K562 (cell line): ENCODE measurements around the gene TGFBR2. TPM values are rescaled to one million over a fixed set of nuclear protein-coding genes. Genes with fewer than 3 reads are reported as not detected.

Experiments used
- ATAC-seq: fragments of 200-7000 bp; cut with Tn5 transposase; 3 replicates; pipeline ENCODE4 v1.9.1; 2020; ENCODE audit warnings: moderate library complexity
- BruUV-seq: library from RNA; stranded (reverse); fragments of 400-500 nt; replicated peaks from 2 replicates; lab custom pipeline; 2021; lab: Mats Ljungman, UMichigan
- CTCF ChIA-PET: fragments of 300-600 bp; formaldehyde crosslinking; extraction: SDS; loops from one replicate; lab custom pipeline; 2021; ENCODE audit warnings: low intra/inter-chr PET ratio; lab: Yijun Ruan, JAX
- POLR2A ChIA-PET: fragments of 300-600, 350-650 bp; sonication (Branson Sonifier 250); formaldehyde crosslinking; extraction: SDS; loops from one replicate; lab custom pipeline; 2021; ENCODE audit warnings: antibody characterized with exemption, inconsistent platforms; lab: Yijun Ruan, JAX
- DNase-seq, 4 experiments: peaks; one replicate each; pipeline versions ENCODE4 v3.0.0 to v3.0.0-alpha.2; 2011 to 2018; ENCODE audit warnings: low spot score in 3 of 4, mixed read lengths in 3 of 4; ENCODE audit errors: extremely low read depth in 1 of 4
- FAIRE-seq: peaks from 2 replicates; lab custom pipeline; 2011; peaks lifted over from hg19 to GRCh38; lab: Jason Lieb, UNC
- H2AFZ ChIP-seq: 2 replicates; pipeline ENCODE4 v1.6.0; 2011; ENCODE audit warnings: low read depth, low read length, control low read depth, inconsistent platforms
- H3K27ac ChIP-seq: fragments of 200-600 bp; 3 replicates; pipeline ENCODE4 v1.8.0; 2011; ENCODE audit warnings: low read depth, mild to moderate bottlenecking, control low read depth, inconsistent platforms, low read length, moderate library complexity, mixed read lengths; ENCODE audit errors: extremely low read depth
- H3K27me3 ChIP-seq, 2 experiments: fragments of 300-600 bp in 1 of 2; 2 replicates in 1 of 2; 3 replicates in 1 of 2; pipeline versions ENCODE4 v1.6.0 to v1.8.0; 2011; ENCODE audit warnings: inconsistent platforms in 2 of 2, low read length in 2 of 2, mild to moderate bottlenecking in 1 of 2, mixed read lengths in 1 of 2, moderate library complexity in 1 of 2; ENCODE audit not compliant: control insufficient read depth in 2 of 2, insufficient read depth in 2 of 2
- H3K36me3 ChIP-seq: fragments of 300-600 bp; 3 replicates; pipeline ENCODE4 v1.8.0; 2011; ENCODE audit warnings: mild to moderate bottlenecking, low read length, inconsistent platforms; ENCODE audit not compliant: control insufficient read depth, insufficient read depth
- H3K4me1 ChIP-seq, 2 experiments: fragments of 200-600 bp in 1 of 2; replicated peaks in 1 of 2; 2 replicates in 1 of 2; 3 replicates in 1 of 2; pipeline versions ENCODE4 v1.5.1 to v1.8.0; 2011; ENCODE audit warnings: inconsistent platforms in 2 of 2, low read length in 2 of 2, mild to moderate bottlenecking in 1 of 2, mixed read lengths in 1 of 2, moderate library complexity in 1 of 2; ENCODE audit not compliant: control insufficient read depth in 2 of 2, insufficient read depth in 2 of 2
- H3K4me2 ChIP-seq: 2 replicates; pipeline ENCODE4 v1.6.1; 2011; ENCODE audit warnings: low read length, control low read depth, inconsistent platforms, mixed read lengths; ENCODE audit not compliant: insufficient read depth
- H3K4me3 ChIP-seq: fragments of 200-600 bp; sonication (generic), shearing (Covaris generic); 2 replicates; pipeline ENCODE4 v1.5.1; 2016; ENCODE audit warnings: control low read depth, inconsistent platforms
- H3K79me2 ChIP-seq: fragments of 200-600 bp; 3 replicates; pipeline ENCODE4 v1.8.0; 2011; ENCODE audit warnings: low read length, inconsistent platforms; ENCODE audit not compliant: control insufficient read depth, insufficient read depth
- H3K9ac ChIP-seq, 2 experiments: 2 replicates each; pipeline versions ENCODE4 v1.6.0 to v1.6.1; 2011; ENCODE audit warnings: low read depth in 2 of 2, low read length in 2 of 2, control low read depth in 1 of 2, inconsistent platforms in 1 of 2, mild to moderate bottlenecking in 1 of 2, mixed read lengths in 1 of 2; ENCODE audit not compliant: insufficient read depth in 1 of 2
- H3K9me1 ChIP-seq: one replicate; pipeline ENCODE4 v1.6.0; 2011; ENCODE audit warnings: inconsistent platforms, mild to moderate bottlenecking, low read length, moderate library complexity; ENCODE audit not compliant: control insufficient read depth, insufficient read depth
- H3K9me3 ChIP-seq: replicated peaks from 2 replicates; pipeline ENCODE4 v1.5.1; 2011; ENCODE audit warnings: low read depth, low read length, inconsistent platforms; ENCODE audit not compliant: control insufficient read depth, insufficient read depth
- H4K20me1 ChIP-seq: replicated peaks from 2 replicates; pipeline ENCODE4 v1.6.1; 2011; ENCODE audit warnings: low read length, inconsistent platforms, mixed read lengths; ENCODE audit not compliant: control insufficient read depth, insufficient read depth
- ERF ChIP-seq: fragments of 450-650 bp; formaldehyde crosslinking; IDR thresholded peaks from 2 replicates; pipeline ENCODE4 v1.4.0; 2020; ENCODE audit warnings: mild to moderate bottlenecking, mixed read lengths
- HMGN3 ChIP-seq: IDR thresholded peaks from 2 replicates; pipeline ENCODE4 v1.6.1; 2011; ENCODE audit warnings: borderline replicate concordance, low read depth, mild to moderate bottlenecking, mixed read lengths, low read length; ENCODE audit not compliant: insufficient read length; ENCODE audit errors: extremely low read depth
- THRAP3 ChIP-seq: fragments of 450-650 bp; IDR thresholded peaks from 2 replicates; pipeline ENCODE4 v1.6.1; 2016; ENCODE audit warnings: mild to moderate bottlenecking, inconsistent platforms, borderline replicate concordance
- WGBS: fragments of 100-300 bp; shearing (Covaris generic); methylation state at CpG from one replicate; pipeline ENCODE4 v1.1.6; 2016; ENCODE audit warnings: low coverage, mixed read lengths; ENCODE audit not compliant: insufficient coverage; ENCODE audit errors: missing lambda C conversion rate; 5-methylcytosine and 5-hydroxymethylcytosine counted together
- in situ Hi-C: fragments of 300-500 bp; cut with MboI; formaldehyde crosslinking; loops from 4 replicates; pipeline ENCODE4 v1.15.0; 2018; ENCODE audit warnings: inconsistent platforms, mixed read lengths
- intact Hi-C: fragments of 100-400 bp; cut with micrococcal nuclease; formaldehyde crosslinking; loops from 2 replicates; pipeline ENCODE4 v1.14.2; 2022
- polyA plus RNA-seq, 8 experiments: library from polyadenylated mRNA; depleted of rRNA in 4 of 8; stranded (reverse) in 5 of 8; unstranded in 3 of 8; fragments of >200 nt; fragmentation: Nextera tagmentation in 2 of 8; fragmentation: Illumina TruSeq in 1 of 8; extraction: Ambion mirVana in 2 of 8; extraction: Trizol in 1 of 8; gene quantifications; 2 replicates each; pipeline versions ENCODE4 v1.2.1 to v1.2.3, GENCODE V29; 2011 to 2014; ENCODE audit warnings: inconsistent platforms in 1 of 8, missing spikeins in 1 of 8
- total RNA-seq, 7 experiments: library from RNA; depleted of rRNA in 6 of 7; stranded (reverse); fragments of >200 nt in 6 of 7; fragmentation: Illumina TruSeq in 2 of 7; extraction: Trizol in 2 of 7; gene quantifications; 2 replicates each; pipeline versions ENCODE4 v1.2.1 to v1.2.3, GENCODE V29; 2011 to 2021; ENCODE audit warnings: low replicate concordance in 1 of 7
- TF ChIP-seq, protein P1 (sequence below): sonication (generic); formaldehyde crosslinking; IDR thresholded peaks from 2 replicates; pipeline ENCODE4 v1.8.1; 2022; ENCODE audit warnings: missing genetic modification reagents

The TGFBR2 gene
- total and polyA plus RNA-seq, 9 of the 15 experiments (the other 6 are each of a cell fraction or from before 2014, with no cell fraction given): 0.11 to 0.84 (median 0.24) TPM

DNA sequence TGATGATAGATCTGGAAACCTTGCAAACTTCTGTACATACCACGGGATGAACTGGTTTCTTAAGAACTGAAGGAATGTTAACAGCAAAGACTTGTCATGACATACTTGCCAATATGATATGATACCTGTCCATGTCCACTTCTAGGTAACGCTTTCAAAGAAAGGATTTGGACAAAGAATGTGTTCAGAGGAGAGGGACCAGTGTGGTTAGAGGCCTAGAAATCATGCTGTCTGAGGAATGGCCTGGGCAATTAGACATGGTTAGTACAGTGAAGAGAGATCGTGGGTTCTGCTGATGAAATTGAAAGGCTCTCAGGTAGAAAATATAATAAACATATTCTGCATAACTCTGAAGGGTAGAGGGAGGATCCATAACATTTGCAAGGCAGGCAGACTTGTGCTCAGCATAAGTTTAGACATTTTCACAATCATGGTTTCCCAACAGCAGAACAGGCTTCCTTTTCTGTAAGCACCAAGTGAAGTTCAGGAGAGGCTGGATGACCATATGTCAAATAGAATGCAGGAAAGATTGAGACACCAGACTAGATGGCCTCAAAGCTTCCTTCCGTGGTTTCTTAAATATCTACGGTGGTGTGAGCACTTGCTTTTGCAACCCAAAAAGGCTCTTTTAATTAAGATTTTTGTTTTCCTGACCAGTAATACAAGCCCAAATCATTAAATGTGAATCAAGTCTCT, 39.9 kb downstream of the TGFBR2 start:
- DNase-seq: no peak
- no peak for ATAC-seq
- no peak overlapping the region for H2AFZ ChIP-seq
- H3K4me3 ChIP-seq: no peak overlapping the region
- intact Hi-C loops: no loop called here
- no peak for FAIRE-seq
- no peaks in the 10 kb centered on the region for H3K79me2 ChIP-seq
- no peaks in the 10 kb centered on the region for H3K4me1 ChIP-seq
- no peak overlapping the region for H3K9ac ChIP-seq
- H3K36me3 ChIP-seq: no peaks in the 10 kb centered on the region
- no peaks in the 10 kb centered on the region for H3K27me3 ChIP-seq
- no peak overlapping the region for H3K4me2 ChIP-seq
- ChIA-PET POLR2A (no interaction called here), CTCF (no interaction called here)
- BruUV-seq: no TSS peak
- no peaks in the 10 kb centered on the region; the same call in 1 of the 2 replicates for H3K9me3 ChIP-seq
- H3K27ac ChIP-seq: no peak overlapping the region
- H3K9me1 ChIP-seq: no peaks in the 10 kb centered on the region
- in situ Hi-C loops: no loop called here
- no peak for TF ChIP-seq HMGN3
- TF ChIP-seq ERF (CRISPR knock-in tag): no peak
- TF ChIP-seq, protein P1, sequence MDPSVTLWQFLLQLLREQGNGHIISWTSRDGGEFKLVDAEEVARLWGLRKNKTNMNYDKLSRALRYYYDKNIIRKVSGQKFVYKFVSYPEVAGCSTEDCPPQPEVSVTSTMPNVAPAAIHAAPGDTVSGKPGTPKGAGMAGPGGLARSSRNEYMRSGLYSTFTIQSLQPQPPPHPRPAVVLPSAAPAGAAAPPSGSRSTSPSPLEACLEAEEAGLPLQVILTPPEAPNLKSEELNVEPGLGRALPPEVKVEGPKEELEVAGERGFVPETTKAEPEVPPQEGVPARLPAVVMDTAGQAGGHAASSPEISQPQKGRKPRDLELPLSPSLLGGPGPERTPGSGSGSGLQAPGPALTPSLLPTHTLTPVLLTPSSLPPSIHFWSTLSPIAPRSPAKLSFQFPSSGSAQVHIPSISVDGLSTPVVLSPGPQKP (CRISPR knock-in tag): no peak
- TF ChIP-seq THRAP3: no peak
- no peaks in the 10 kb centered on the region for H4K20me1 ChIP-seq
- 1% methylated on average over 5 of the region's 5 CpGs for whole genome bisulfite sequencing
